ENCODE measurements around the gene TACR1.

DNA sequence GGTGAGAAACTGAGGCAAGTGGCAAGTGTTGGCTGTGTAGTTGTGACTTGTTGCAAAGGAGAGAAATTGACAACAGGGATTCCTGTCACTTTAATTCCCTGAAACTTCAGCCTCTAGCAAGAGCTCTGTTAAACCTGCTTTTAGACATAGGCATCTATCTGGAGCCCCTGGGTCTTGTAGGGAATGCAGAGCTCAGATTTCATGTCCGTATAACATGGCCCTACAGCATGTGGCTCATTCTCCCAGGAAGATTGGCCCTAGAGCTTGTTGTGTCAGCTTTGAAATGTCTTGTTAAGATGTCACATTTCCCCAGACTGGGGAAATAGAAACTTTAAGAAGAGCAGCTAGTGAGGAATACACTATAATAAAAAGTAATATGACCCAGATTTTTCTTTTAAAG, 125.1 kb downstream of the TACR1 start:
- TF ChIP-seq, protein P1, sequence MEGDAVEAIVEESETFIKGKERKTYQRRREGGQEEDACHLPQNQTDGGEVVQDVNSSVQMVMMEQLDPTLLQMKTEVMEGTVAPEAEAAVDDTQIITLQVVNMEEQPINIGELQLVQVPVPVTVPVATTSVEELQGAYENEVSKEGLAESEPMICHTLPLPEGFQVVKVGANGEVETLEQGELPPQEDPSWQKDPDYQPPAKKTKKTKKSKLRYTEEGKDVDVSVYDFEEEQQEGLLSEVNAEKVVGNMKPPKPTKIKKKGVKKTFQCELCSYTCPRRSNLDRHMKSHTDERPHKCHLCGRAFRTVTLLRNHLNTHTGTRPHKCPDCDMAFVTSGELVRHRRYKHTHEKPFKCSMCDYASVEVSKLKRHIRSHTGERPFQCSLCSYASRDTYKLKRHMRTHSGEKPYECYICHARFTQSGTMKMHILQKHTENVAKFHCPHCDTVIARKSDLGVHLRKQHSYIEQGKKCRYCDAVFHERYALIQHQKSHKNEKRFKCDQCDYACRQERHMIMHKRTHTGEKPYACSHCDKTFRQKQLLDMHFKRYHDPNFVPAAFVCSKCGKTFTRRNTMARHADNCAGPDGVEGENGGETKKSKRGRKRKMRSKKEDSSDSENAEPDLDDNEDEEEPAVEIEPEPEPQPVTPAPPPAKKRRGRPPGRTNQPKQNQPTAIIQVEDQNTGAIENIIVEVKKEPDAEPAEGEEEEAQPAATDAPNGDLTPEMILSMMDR (IDR thresholded peaks at IDR 0.05; ENCODE audit: low read length): no peak
- TF ChIP-seq EZH2 (optimal IDR thresholded peaks at IDR 0.05; ENCODE audit: low read depth, low read length) (no peak), EZH2phosphoT487 (IDR thresholded peaks at IDR 0.05; ENCODE audit: low read length) (no peak)
